ENCODE data around the gene CCDC70. TPM values are rescaled to one million over a fixed set of nuclear protein-coding genes. Genes with fewer than 3 reads are reported as not detected.

Gene CCDC70
- total and polyA plus RNA-seq, 2 of the 8 experiments (the other 6 are each of a cell fraction or from before 2014, with no cell fraction given), result not detected

- Histone ChIP-seq H2AK5ac (ENCODE audit: low read depth, low read length) (no peak overlapping the region), H3K4ac (replicated peaks; ENCODE audit: insufficient read length, low read depth, low read length) (no peak overlapping the region), H3K79me2 (ENCODE audit: control insufficient read depth in 1 of 2, insufficient read depth in 2 of 2, low read length in 2 of 2) (no peaks in the 10 kb centered on the region), H3K14ac (ENCODE audit: insufficient read length) (no peak overlapping the region), H4K91ac (replicated peaks; ENCODE audit: insufficient read length, low read length) (no peak overlapping the region), H4K20me1 (replicated peaks in 1 of 2; ENCODE audit: control insufficient read depth in 1 of 2, insufficient read depth in 2 of 2, low read length in 2 of 2) (no peaks in the 10 kb centered on the region), H2BK120ac (replicated peaks; ENCODE audit: low read depth, low read length) (no peak overlapping the region), H3K27me3 (replicated peaks in 1 of 4; ENCODE audit: control insufficient read depth in 3 of 4, extremely low read depth in 1 of 4, insufficient read depth in 3 of 4, low read length in 3 of 4) (no peaks in the 10 kb centered on the region), H3K56ac (replicated peaks; ENCODE audit: insufficient read length, low read depth, low read length) (no peak overlapping the region), H3K9ac (replicated peaks in 1 of 4; ENCODE audit: extremely low read depth in 1 of 4, low read depth in 3 of 4, low read length in 3 of 4) (no peak overlapping the region), H3K79me1 (ENCODE audit: low read depth, low read length) (no peaks in the 10 kb centered on the region), H4K5ac (ENCODE audit: insufficient read length, low read depth, low read length) (no peak overlapping the region), H2BK15ac (ENCODE audit: low read length) (no peak overlapping the region), H3K18ac (ENCODE audit: extremely low read depth, low read length) (no peak overlapping the region), H2BK5ac (ENCODE audit: low read depth, low read length) (no peak overlapping the region), H3K4me1 (replicated peaks in 1 of 4; ENCODE audit: control insufficient read depth in 3 of 4, insufficient read depth in 4 of 4, low read length in 3 of 4) (0 out of 7 replicates have a peak, but pooled peaks cover 0 to 1% (median 0%) of the 10 kb centered on the region in 4 experiments), H3K4me3 (ENCODE audit: extremely low read depth in 1 of 4, insufficient read depth in 2 of 4, low read depth in 3 of 4, low read length in 4 of 4) (no peak overlapping the region), H2BK12ac (ENCODE audit: low read depth, low read length) (no peak overlapping the region), H3K23ac (ENCODE audit: insufficient read length) (no peak overlapping the region), H3K4me2 (ENCODE audit: insufficient read depth in 1 of 2, low read depth in 2 of 2, low read length in 2 of 2) (no peak overlapping the region), H2BK20ac (ENCODE audit: low read length) (no peak overlapping the region), H3K27ac (ENCODE audit: low read depth, low read length) (no peak overlapping the region), H3K36me3 (ENCODE audit: control insufficient read depth in 2 of 4, insufficient read depth in 4 of 4, low read length in 3 of 4) (no peaks in the 10 kb centered on the region), H4K8ac (ENCODE audit: extremely low read depth, insufficient read depth, low read length) (no peak overlapping the region), H3K23me2 (ENCODE audit: low read depth, low read length) (no peaks in the 10 kb centered on the region), H2AFZ (ENCODE audit: low read length) (no peak overlapping the region), H3K9me3 (ENCODE audit: insufficient read depth in 2 of 2, low read depth in 1 of 2, low read length in 1 of 2) (no peaks in the 10 kb centered on the region)
- 85% methylated on average over 2 of the region's 2 CpGs; no CpG with 5 or more reads in 1 of the 2 experiments for WGBS, 2 experiments (ENCODE audit: extremely low coverage in 1 of 2, insufficient coverage in 1 of 2, insufficient read length in 1 of 2, insufficient replicate concordance in 2 of 2, low coverage in 1 of 2, low lambda C conversion rate in 2 of 2, missing lambda C conversion rate in 1 of 2)
- ChIA-PET CTCF (ENCODE audit: partially characterized antibody) (interaction anchor here (1.5 to 7.3 kb wide), 3 partner anchors 7 to 240 kb away, joined by 4 to 57 read pairs (median 6); no protein-coding TSS in a partner anchor), POLR2A (ENCODE audit: partially characterized antibody) (interaction anchor here (1.3 to 1.7 kb wide), 2 partner anchors 10 to 19 kb away, joined by 3 read pairs; no protein-coding TSS in a partner anchor)
- FAIRE-seq (no peak), DNase-seq (ENCODE audit: low read depth in 1 of 2, low spot score in 2 of 2) (no peak)
- TF ChIP-seq YY1 (IDR thresholded peaks at IDR 0.05; ENCODE audit: low read depth, low read length), result no peak
- no peak for TF ChIP-seq ASH2L (IDR thresholded peaks at IDR 0.05; ENCODE audit: low read length)
- TF ChIP-seq EP300 (IDR thresholded peaks at IDR 0.05; ENCODE audit: borderline replicate concordance in 1 of 2, low read depth in 2 of 2, low read length in 2 of 2), result no peak
- no peak for TF ChIP-seq KDM4A (IDR thresholded peaks at IDR 0.05; ENCODE audit: low read depth, low read length, severe bottlenecking)
- no peak for TF ChIP-seq RAD21 (IDR thresholded peaks at IDR 0.05 in 1 of 2, conservative IDR thresholded peaks at IDR 0.05 in 1 of 2; ENCODE audit: low read depth in 2 of 2, low read length in 2 of 2)
- TF ChIP-seq EZH2 (IDR thresholded peaks at IDR 0.05; ENCODE audit: low read depth, low read length, severe bottlenecking), result no peak
- no peak for TF ChIP-seq POLR2AphosphoS5 (IDR thresholded peaks at IDR 0.05; ENCODE audit: low read depth, low read length)
Observed at GRCh38 chr13:51887468-51887867, 25.7 kb downstream of the CCDC70 start.

Measured in H1 (cell line).